Measurements from ENCODE around the gene AOPEP.

DNA sequence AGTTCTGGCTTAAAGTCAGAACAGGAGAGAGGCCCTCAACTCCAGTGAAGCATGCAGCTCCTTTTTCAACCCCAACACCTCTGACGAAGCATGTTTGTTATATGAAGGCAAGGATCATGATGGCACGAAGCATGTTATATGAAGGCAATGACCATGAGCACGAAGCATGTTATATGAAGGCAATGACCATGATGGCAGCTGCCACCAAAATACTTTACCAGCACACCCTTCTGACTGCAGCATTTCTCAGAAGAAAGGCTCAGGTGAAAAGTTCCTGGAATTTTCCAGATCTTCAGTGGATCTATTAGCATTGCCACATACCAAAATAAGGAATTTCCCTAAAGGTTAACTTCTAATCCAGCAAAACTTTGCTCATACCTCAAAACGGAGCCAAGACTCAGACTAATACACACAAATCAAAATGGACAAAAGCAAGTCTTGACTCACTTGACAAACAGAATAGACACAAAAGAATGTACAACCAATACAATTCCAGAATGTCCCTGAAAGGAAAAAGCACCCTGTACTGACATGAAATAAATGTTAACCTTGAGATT is 373.6 kb downstream of the AOPEP start:
- TF ChIP-seq CTCF (IDR thresholded peaks at IDR 0.05), result no peak
- TF ChIP-seq POLR2AphosphoS5 (IDR thresholded peaks at IDR 0.05; ENCODE audit: low read depth, low read length), result no peak

Data from Panc1 (cell line).